Keratinocyte (primary cell): Measurements from ENCODE around the gene IL21R. TPM values are rescaled to one million over a fixed set of nuclear protein-coding genes. Genes with fewer than 3 reads are reported as not detected.

Experiments used
- DNase-seq: peaks from one replicate; pipeline ENCODE4 v3.0.0-alpha.2; 2011; ENCODE audit warnings: low read depth, missing footprints, low spot score
- FAIRE-seq: peaks from 2 replicates; lab custom pipeline; 2011; peaks lifted over from hg19 to GRCh38; lab: Jason Lieb, UNC
- H2AFZ ChIP-seq: 2 replicates; pipeline ENCODE4 v1.6.0; 2012; ENCODE audit warnings: low read length, control low read depth, inconsistent platforms; ENCODE audit not compliant: control insufficient read depth
- H3K27ac ChIP-seq: 2 replicates; pipeline ENCODE4 v1.5.1; 2011; ENCODE audit warnings: low read length; ENCODE audit not compliant: control insufficient read depth, insufficient read depth
- H3K27me3 ChIP-seq: 3 replicates; pipeline ENCODE4 v1.6.0; 2011; ENCODE audit warnings: low read length; ENCODE audit not compliant: control insufficient read depth, insufficient read depth; ENCODE audit errors: extremely low read depth
- H3K36me3 ChIP-seq, 2 experiments: 2 replicates in 1 of 2; 3 replicates in 1 of 2; pipeline ENCODE4 v1.5.1; 2011; ENCODE audit warnings: low read length in 2 of 2, mild to moderate bottlenecking in 1 of 2; ENCODE audit not compliant: control insufficient read depth in 2 of 2, insufficient read depth in 2 of 2; ENCODE audit errors: extremely low read depth in 1 of 2
- H3K4me1 ChIP-seq: 3 replicates; pipeline ENCODE4 v1.5.1; 2011; ENCODE audit warnings: low read length; ENCODE audit not compliant: control insufficient read depth, insufficient read depth; ENCODE audit errors: extremely low read depth
- H3K4me2 ChIP-seq: 3 replicates; pipeline ENCODE4 v1.6.0; 2011; ENCODE audit warnings: low read depth, low read length; ENCODE audit not compliant: control insufficient read depth, insufficient read depth; ENCODE audit errors: extremely low read depth
- H3K4me3 ChIP-seq, 3 experiments: fragments of 200-600 bp in 1 of 3; sonication (generic) in 1 of 3; 2 replicates in 2 of 3; 3 replicates in 1 of 3; pipeline ENCODE4 v1.5.1; 2011 to 2016; ENCODE audit warnings: low read length in 3 of 3, mild to moderate bottlenecking in 3 of 3, control low read depth in 2 of 3, inconsistent platforms in 1 of 3, low read depth in 1 of 3, mixed read lengths in 1 of 3, mixed run types in 1 of 3, moderate library complexity in 1 of 3; ENCODE audit not compliant: control insufficient read depth in 2 of 3, insufficient read depth in 2 of 3; ENCODE audit errors: extremely low read depth in 1 of 3
- H3K79me2 ChIP-seq: 2 replicates; pipeline ENCODE4 v1.6.0; 2012; ENCODE audit warnings: low read length; ENCODE audit not compliant: control insufficient read depth, insufficient read depth
- H3K9ac ChIP-seq: 3 replicates; pipeline ENCODE4 v1.6.0; 2011; ENCODE audit warnings: low read length; ENCODE audit not compliant: control insufficient read depth, insufficient read depth; ENCODE audit errors: extremely low read depth
- H3K9me1 ChIP-seq: 3 replicates; pipeline ENCODE4 v1.6.0; 2011; ENCODE audit warnings: low read length; ENCODE audit not compliant: control insufficient read depth, insufficient read depth; ENCODE audit errors: extremely low read depth
- H3K9me3 ChIP-seq: 2 replicates; pipeline ENCODE4 v1.5.1; 2012; ENCODE audit warnings: low read depth, low read length; ENCODE audit not compliant: control insufficient read depth
- H4K20me1 ChIP-seq: 3 replicates; pipeline ENCODE4 v1.6.0; 2011; ENCODE audit warnings: low read length; ENCODE audit not compliant: control insufficient read depth, insufficient read depth; ENCODE audit errors: extremely low read depth
- EZH2 ChIP-seq: IDR thresholded peaks from one replicate; pipeline ENCODE4 v1.6.1; 2012; ENCODE audit warnings: inconsistent platforms, mild to moderate bottlenecking, low read length, moderate library complexity
- dilution Hi-C: fragments of 300-500 bp; cut with MboI; formaldehyde crosslinking; loops from one replicate; pipeline ENCODE4 v1.7.0; 2020; ENCODE audit warnings: low sequenced_read_pairs; ENCODE audit not compliant: extremely low pct_ligation_motif_present
- polyA plus RNA-seq, 5 experiments: library from polyadenylated mRNA; depleted of rRNA in 3 of 5; stranded (reverse) in 3 of 5; stranded (forward) in 1 of 5; unstranded in 1 of 5; fragments of >200 nt; gene quantifications; 1 replicate in 1 of 5; 2 replicates in 3 of 5; 3 replicates in 1 of 5; pipeline versions ENCODE4 v1.2.1 to v1.2.3, GENCODE V29; 2011 to 2012; ENCODE audit warnings: missing spikeins in 2 of 5, low read depth in 1 of 5, low replicate concordance in 1 of 5
- TF ChIP-seq, protein P1 (sequence below), 3 experiments: IDR thresholded peaks in 1 of 3; conservative IDR thresholded peaks in 1 of 3; optimal IDR thresholded peaks in 1 of 3; 2 replicates in 2 of 3; 3 replicates in 1 of 3; pipeline versions ENCODE3 to v1.5.1; 2011; ENCODE audit warnings: low read length in 3 of 3, mild to moderate bottlenecking in 3 of 3, moderate library complexity in 2 of 3, control low read depth in 1 of 3, inconsistent platforms in 1 of 3; ENCODE audit not compliant: insufficient read depth in 2 of 3; ENCODE audit errors: extremely low read depth in 1 of 3

The IL21R gene
- polyA plus RNA-seq, 1 donor (not counting 4 experiments of a cell fraction or from before 2014, with no cell fraction given): 0.12 TPM

DNA sequence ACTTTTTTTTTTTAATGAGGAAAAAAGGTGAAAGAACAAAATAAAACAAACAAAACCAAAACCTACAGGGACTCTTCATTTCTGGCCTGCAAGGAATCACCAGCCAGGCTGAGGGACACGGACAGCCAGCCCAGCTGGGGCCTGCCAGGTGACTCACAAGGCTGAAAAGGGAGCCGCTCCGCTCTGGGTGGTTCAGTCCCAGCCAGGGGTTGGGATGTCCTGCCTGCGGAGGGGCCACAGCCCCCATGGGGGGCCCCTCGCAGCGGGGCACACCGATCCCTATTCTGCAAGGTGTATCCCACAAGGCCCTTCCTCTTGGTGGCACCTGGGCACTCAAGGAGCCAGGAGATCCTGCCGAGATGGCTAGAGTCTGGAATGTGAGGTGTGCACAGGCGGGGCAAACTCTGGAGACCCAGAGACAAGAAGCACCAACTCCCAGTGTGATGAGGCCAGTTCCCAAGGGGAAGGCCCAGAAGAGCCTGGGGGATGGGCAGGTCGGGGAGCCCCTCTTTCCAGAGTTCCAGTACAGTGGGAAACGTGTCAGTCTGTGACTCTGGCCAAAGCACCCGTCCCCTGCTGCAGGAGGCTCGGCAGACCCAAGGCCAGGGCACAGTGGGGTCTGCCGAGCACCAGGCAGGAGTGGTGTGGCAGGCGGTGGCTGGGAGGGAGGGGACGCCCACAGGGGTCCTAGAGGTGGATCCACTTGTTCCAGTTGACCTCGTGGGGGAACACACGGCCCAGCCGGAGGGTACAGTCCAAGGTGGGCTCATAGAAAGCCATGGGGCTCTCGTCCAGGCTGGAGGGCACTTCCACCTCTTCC is 58.9 kb downstream of the IL21R start:
- H3K27me3 ChIP-seq: no peaks in the 10 kb centered on the region
- peak overlapping the region; percentile 13 for H3K27ac ChIP-seq
- H3K4me3 ChIP-seq: no peak overlapping the region
- no peak for DNase-seq
- no peak for FAIRE-seq
- dilution Hi-C loops: no loop called here
- no peak overlapping the region for H2AFZ ChIP-seq
- H3K4me2 ChIP-seq: peak overlapping the region; percentile 38
- no peaks in the 10 kb centered on the region for H3K9me3 ChIP-seq
- no peaks in the 10 kb centered on the region for H4K20me1 ChIP-seq
- H3K9ac ChIP-seq: no peak overlapping the region
- TF ChIP-seq, protein P1, sequence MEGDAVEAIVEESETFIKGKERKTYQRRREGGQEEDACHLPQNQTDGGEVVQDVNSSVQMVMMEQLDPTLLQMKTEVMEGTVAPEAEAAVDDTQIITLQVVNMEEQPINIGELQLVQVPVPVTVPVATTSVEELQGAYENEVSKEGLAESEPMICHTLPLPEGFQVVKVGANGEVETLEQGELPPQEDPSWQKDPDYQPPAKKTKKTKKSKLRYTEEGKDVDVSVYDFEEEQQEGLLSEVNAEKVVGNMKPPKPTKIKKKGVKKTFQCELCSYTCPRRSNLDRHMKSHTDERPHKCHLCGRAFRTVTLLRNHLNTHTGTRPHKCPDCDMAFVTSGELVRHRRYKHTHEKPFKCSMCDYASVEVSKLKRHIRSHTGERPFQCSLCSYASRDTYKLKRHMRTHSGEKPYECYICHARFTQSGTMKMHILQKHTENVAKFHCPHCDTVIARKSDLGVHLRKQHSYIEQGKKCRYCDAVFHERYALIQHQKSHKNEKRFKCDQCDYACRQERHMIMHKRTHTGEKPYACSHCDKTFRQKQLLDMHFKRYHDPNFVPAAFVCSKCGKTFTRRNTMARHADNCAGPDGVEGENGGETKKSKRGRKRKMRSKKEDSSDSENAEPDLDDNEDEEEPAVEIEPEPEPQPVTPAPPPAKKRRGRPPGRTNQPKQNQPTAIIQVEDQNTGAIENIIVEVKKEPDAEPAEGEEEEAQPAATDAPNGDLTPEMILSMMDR (optimal IDR thresholded peaks at IDR 0.05 in 1 of 3, IDR thresholded peaks at IDR 0.05 in 1 of 3, conservative IDR thresholded peaks at IDR 0.05 in 1 of 3; ENCODE audit: extremely low read depth in 1 of 3, insufficient read depth in 2 of 3, low read length in 3 of 3): no peak
- TF ChIP-seq EZH2: no peak
- H3K79me2 ChIP-seq: no peaks in the 10 kb centered on the region
- no peaks in the 10 kb centered on the region for H3K9me1 ChIP-seq
- peaks cover 18 to 30% of the 10 kb centered on the region in 2 experiments for H3K36me3 ChIP-seq
- H3K4me1 ChIP-seq: peaks cover 53% of the 10 kb centered on the region

DNA sequence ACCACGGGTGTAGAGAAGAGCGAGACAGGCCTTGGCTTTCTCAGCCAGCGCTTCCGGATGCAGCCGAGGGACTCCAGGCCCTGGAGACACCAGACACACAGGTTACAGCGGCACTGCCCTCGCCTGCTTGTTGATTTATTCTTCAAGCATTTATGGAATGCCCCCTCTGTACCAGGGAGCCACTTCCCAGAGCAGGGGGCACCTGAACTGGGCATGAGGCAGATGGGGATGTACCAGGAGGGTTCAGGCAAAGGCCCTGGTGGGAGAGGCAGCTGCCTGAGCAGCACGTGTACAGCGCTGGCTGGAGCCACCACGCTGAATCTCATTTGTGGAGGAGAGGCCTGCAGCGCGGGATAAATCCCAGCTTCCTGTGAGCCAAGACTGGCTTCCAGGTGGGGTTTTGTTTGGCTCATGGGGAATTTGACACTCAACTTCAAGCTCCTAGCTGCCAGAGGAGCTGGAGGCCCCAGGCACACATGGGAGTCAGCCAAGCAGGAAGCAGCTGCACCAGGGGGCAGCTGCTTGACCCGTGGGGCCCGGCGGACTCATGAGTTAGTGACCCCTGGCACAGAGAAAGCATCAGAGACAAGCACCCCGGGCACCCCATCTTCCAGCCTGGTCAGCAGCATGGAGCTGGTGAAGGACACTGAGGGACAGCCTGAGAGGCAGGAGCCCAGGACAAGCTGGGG is 59.7 kb downstream of the IL21R start:
- Histone ChIP-seq H3K27me3 (no peaks in the 10 kb centered on the region), H3K79me2 (no peaks in the 10 kb centered on the region), H3K4me3 (no peak overlapping the region), H2AFZ (no peak overlapping the region), H3K4me1 (peaks cover 50% of the 10 kb centered on the region), H3K27ac (no peak overlapping the region), H3K36me3 (peaks cover 19 to 30% of the 10 kb centered on the region in 2 experiments), H4K20me1 (no peaks in the 10 kb centered on the region), H3K4me2 (peak overlapping the region; percentile 6), H3K9me1 (no peaks in the 10 kb centered on the region), H3K9me3 (no peaks in the 10 kb centered on the region), H3K9ac (no peak overlapping the region)
- dilution Hi-C loops: no loop called here
- TF ChIP-seq, protein P1 (optimal IDR thresholded peaks at IDR 0.05 in 1 of 3, IDR thresholded peaks at IDR 0.05 in 1 of 3, conservative IDR thresholded peaks at IDR 0.05 in 1 of 3; ENCODE audit: extremely low read depth in 1 of 3, insufficient read depth in 2 of 3, low read length in 3 of 3): no peak
- TF ChIP-seq EZH2: no peak
- FAIRE-seq: no peak
- no peak for DNase-seq
